Activated gamma-delta T cell (primary cell): ENCODE results near the gene LRRTM1.

ENCODE experiments used
- DNase-seq: peaks from one replicate; lab custom pipeline; 2025; lab: John Stamatoyannopoulos, UW

The LRRTM1 gene

GRCh38 chr2:80302314-80303005 is 2.1 kb downstream of the LRRTM1 start:
- no peak for DNase-seq

- DNase-seq, result no peak
Measured at GRCh38 chr2:80302001-80302313, 2.6 kb downstream of the LRRTM1 start.

- no peak for DNase-seq
Measured at GRCh38 chr2:80300954-80301353, 3.6 kb downstream of the LRRTM1 start.

- no peak for DNase-seq
Measured at GRCh38 chr2:80300346-80300745, 4.2 kb downstream of the LRRTM1 start.

- no peak for DNase-seq
Measured at GRCh38 chr2:80299661-80300060, 4.9 kb downstream of the LRRTM1 start.

GRCh38 chr2:80298954-80299353 is 5.6 kb downstream of the LRRTM1 start:
- DNase-seq, result no peak

- no peak for DNase-seq
Measured at GRCh38 chr2:80293039-80293438, 11.5 kb downstream of the LRRTM1 start.

GRCh38 chr2:80292474-80292873 is 12.1 kb downstream of the LRRTM1 start:
- DNase-seq, result no peak

GRCh38 chr2:80291656-80292055 is 12.9 kb downstream of the LRRTM1 start:
- DNase-seq, result no peak

GRCh38 chr2:80288576-80288975 is 16.0 kb downstream of the LRRTM1 start:
- DNase-seq, result no peak

GRCh38 chr2:80281049-80281448 is 23.5 kb downstream of the LRRTM1 start:
- DNase-seq, result no peak

GRCh38 chr2:80280598-80280997 is 24.0 kb downstream of the LRRTM1 start:
- DNase-seq, result no peak

- DNase-seq, result no peak
Measured at GRCh38 chr2:80269806-80270205, 34.7 kb downstream of the LRRTM1 start.

GRCh38 chr2:80266231-80266630 is 38.3 kb downstream of the LRRTM1 start:
- no peak for DNase-seq

GRCh38 chr2:80259292-80259691 is 45.3 kb downstream of the LRRTM1 start:
- DNase-seq, result no peak

GRCh38 chr2:80258793-80259192 is 45.8 kb downstream of the LRRTM1 start:
- DNase-seq, result no peak

GRCh38 chr2:80258341-80258740 is 46.2 kb downstream of the LRRTM1 start:
- no peak for DNase-seq

- no peak for DNase-seq
Measured at GRCh38 chr2:80257450-80257849, 47.1 kb downstream of the LRRTM1 start.

GRCh38 chr2:80256782-80257167 is 47.8 kb downstream of the LRRTM1 start:
- DNase-seq, result no peak

GRCh38 chr2:80255918-80256781 is 48.4 kb downstream of the LRRTM1 start:
- no peak for DNase-seq

- DNase-seq, result no peak
Measured at GRCh38 chr2:80252294-80252986, 52.1 kb downstream of the LRRTM1 start.
